MV-4-11 (cell line): Measurements from ENCODE around the gene PUSL1.
A peak's percentile ranks its signal among the peaks of the same experiment; 100 is the strongest.

ENCODE experiments used
- DNase-seq: peaks from one replicate; lab custom pipeline; 2025; lab: John Stamatoyannopoulos, UW

The PUSL1 gene

DNA sequence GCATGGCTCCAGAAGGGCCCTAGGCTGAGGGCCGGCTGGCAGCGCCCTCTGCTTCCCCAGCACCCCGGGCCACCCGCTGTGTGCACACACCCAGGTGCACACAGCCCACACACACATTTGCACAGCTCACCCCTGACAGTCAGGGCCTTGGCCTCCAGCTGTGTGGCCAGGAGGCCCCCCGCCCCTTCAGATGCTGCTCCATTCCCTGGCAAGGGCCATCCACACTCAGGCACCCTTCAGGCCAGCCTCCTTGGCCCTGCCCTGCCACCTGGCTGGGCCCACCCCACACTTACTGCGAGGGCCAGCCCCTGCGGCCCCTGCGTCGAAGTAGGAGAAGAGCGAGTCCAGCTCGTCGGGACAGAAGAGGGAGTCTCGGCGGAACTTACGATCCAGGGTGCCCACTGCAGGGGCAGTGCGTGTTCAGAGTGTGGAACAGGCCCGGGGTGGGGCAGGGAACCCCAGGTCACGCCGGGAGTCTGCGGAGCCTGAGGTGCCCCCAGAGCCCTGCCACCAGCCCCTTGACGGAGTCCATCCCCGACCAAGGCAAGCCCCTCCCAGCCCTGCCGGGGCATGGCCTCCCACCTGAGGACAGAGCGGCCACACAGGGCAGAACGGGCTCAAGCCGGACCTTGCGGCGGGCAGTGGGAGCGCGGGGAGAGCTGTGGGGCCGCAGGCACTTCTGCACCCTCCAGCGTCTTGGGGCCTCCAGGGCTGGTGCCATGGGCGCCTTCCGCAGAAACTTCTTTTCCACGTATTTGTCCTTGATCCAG lies 13.1 kb upstream of the PUSL1 start:
- DNase-seq: no peak

DNA sequence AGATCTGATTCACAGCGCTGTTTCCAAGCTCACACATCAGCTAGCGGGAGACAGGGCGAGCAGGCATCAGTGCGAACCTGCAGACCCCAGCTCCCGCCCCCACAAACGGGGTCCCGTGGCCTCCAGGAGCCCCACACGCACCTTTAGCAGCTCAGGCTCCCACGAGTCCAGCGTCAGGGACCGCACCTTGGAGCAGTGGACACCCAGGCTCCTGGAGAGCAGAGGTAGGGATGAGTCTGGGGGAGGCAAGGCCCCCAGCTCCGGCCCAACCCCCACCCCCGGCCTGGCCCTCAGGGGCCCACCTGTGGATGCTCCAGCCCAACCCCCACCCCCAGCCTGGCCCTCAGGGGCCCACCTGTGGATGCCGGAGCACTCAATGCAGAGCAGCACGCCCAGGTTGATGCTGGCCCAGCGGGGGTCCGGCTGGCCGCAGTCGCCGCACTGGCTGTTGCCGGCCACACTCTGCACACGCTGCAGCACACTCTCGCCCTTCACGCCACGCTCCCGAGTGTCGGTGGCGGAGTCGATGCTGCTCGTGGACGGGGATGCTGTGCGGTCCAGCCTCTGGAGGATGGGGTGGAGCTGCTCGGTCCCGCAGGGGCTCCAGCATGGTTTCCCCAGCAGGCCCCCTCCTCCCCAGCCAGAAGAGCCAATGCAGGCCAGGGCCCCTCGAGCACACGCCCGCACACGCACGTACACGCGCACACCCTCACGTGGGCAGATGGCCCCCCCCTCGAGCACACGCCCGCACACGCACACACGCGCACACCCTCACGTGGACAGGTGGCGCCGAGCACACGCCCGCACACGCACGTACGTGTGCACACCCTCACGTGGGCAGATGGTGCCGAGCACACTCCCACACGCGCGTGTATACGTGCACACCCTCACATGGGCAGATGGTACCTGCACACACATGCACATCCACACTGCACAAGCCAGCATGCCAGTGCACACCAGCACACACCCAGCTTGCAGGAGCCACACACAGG lies 12.0 kb upstream of the PUSL1 start:
- no peak for DNase-seq

DNA sequence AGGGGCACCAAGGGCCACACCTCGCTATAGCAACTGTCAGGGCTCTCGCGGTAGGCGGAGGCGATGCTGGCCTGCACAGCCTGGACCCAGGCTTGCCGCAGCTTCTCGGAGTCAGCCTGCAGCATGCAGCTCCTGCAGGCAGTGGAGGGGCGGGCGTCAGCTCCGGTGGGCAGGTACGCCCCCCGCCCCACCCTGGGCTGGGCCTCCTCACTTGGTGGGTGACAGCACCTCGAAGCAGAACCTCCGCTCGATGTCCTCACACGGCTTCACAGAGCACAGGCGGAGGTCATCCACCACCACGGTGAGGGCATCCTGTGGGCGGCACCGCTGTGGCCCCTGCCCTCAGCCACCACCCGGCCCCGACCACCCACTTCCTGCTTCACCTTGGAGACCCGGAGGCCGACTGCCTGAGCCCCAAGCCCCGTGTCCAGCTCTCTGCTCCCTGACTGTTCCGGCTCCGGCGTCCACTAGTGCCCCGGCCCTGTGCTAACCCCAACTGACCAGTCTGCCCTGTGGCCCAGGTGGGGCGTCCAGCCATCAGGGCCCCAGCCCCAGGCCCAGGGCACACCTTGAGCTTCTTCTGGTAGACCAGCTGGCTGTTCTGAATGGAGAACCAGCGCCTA lies 10.5 kb upstream of the PUSL1 start:
- DNase-seq: no peak

DNA sequence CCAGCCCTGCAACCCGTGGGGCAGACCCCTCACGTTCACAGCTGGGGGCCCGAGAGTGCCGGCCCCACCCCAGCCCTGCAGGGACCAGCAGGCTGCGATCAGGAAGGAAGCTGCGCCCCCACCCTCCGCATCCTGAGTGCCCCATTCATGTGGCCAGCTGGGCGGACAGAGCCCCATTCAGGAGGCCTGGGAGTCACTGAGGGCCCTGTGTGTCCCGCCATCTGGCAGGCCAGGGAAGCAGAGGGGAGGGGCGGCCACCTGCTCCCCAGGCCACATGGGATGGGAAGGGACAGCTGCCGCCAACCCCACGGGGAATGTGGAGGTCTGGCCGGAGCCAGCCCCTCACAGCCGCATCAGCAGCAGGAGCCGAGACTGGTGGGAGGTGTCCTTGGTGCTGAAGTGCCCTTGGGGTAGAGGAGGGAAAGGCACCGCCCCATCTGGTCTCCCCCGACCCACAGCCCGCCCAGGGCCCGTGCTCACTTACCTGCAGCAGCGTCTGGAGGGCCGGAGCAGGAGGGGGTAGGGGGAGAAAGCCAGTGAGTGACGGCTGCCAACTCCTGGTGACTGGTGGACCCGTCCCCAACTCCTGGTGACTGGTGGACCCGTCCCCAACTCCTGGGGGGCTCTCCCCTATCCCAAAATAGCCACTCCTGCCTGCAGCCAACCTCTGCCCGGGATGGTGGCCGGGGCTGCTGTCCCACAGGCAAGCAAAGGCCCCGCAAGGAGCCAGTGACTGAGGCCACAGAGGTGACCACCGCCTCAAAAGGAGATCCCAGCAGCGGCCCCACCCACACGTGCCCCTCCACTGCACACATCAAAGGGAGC lies 9.3 kb upstream of the PUSL1 start:
- DNase-seq: no peak

DNA sequence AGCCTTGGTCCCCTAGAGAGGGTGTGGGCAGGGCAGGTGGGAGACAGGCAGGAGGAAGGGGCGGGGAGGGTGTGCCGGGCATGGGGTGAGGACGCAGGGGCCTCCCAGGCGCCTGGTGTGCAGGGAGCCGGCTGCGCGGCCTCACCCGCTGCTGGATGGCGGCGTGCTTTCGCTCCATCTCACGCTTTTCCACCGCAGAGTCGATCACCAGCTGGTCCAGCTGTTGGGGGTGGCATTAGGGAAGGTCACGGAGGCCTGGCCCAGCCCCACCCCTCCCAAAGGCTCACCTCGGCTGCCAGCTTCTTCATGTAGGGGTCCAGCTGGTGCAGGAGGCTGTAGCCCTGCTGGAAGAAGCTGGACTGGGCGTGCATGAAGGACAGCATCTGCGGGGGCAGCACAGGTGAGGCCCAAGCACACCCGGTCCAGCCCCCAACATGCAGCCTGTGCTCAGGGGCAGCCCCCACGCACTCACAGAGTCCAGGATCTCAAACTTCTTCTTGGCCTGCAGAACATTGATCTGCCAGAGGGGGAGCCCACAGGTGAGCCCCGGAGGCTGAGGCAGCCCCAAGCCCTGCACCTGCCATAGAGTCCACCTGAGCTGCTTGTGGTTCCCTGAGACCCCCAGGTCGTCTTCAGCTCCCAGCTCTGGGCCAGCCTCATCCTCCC lies 8.6 kb upstream of the PUSL1 start:
- DNase-seq: no peak

DNA sequence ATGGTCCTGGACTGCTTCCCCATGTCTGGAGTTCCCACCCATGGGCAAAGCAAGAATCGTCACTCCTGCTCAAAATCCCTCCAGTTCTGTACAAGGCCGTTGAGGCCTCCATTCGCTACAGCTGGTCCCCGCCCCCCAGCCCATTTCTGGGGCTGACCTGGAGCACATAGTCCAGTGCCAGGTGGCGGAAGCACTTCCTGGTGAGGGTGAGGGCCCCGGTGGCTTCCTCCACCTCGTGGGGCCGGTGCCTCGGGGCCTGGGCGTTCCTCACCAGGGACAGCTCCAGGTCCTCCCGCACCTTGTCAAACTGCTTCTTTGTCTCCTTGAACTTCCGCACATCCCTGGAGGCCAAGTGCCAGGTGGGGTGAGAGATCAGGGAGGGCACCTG lies 8.1 kb upstream of the PUSL1 start:
- DNase-seq: no peak

DNA sequence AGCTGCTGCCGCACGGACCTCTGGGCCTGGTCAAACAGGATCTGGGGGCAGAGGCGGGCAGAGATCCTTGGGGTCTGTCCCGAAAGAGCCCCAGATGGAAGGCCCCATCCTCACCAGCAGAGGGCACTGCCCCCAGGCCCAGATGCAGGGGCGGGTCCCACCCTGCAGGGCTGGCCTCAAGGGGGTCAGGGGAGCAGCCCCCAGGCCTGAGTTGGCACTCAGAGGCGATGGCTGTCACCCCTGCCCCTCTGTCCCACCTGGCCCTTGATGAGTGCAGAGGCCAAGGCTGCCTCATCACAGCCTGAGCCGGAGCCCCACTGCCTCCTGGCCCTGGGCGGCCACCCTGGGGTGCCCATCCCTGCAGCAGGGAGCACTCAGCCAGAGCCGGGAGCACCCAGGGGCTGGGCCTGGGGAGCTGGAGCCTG lies 6.4 kb upstream of the PUSL1 start:
- no peak for DNase-seq

DNA sequence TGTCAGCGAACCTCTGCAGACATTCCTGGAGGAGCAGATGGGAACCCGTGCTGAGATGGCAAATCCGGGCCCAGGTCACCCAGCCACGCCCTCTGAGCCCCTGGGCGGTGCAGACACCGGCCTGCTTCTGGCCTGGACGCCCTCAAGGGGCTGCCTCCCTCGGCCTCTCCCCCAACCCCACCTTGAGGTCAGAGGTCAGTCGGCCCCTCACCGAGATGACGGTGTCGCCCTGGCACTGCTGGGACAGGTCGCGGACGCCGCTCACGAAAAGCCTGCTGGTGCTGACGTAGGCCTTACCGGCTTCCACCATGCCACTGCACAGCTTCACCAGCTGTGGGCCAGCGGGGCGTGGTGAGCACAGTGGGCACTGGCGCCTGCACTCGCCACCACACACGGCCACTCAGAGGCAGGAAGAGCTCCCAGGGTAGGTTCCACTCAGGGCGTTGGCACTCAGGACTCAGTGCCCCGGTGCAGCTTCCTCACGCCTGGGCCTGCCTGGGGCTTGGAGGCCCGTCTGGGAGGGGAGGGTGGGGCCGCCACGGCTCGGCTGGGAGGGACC lies 5.4 kb upstream of the PUSL1 start:
- DNase-seq: no peak

DNA sequence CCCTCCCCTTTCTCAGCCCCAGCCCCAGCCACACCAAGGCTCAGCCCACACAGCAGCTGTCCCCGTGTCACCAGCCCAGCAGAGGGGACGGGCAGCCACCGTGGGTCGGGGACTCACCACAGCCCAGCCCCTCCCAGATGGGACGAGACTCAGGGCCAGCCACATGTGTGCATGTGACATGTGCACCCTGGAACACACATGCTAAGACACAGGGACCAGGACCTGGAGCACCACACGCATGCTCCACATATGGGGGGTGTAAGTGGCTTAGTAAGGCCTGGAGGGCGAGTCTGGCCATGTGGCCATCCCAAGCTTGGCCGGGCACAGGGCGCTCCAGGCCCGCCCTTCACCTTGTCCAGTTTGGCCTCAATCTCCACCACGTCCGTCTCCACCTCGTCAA lies 4.7 kb upstream of the PUSL1 start:
- no peak for DNase-seq

DNA sequence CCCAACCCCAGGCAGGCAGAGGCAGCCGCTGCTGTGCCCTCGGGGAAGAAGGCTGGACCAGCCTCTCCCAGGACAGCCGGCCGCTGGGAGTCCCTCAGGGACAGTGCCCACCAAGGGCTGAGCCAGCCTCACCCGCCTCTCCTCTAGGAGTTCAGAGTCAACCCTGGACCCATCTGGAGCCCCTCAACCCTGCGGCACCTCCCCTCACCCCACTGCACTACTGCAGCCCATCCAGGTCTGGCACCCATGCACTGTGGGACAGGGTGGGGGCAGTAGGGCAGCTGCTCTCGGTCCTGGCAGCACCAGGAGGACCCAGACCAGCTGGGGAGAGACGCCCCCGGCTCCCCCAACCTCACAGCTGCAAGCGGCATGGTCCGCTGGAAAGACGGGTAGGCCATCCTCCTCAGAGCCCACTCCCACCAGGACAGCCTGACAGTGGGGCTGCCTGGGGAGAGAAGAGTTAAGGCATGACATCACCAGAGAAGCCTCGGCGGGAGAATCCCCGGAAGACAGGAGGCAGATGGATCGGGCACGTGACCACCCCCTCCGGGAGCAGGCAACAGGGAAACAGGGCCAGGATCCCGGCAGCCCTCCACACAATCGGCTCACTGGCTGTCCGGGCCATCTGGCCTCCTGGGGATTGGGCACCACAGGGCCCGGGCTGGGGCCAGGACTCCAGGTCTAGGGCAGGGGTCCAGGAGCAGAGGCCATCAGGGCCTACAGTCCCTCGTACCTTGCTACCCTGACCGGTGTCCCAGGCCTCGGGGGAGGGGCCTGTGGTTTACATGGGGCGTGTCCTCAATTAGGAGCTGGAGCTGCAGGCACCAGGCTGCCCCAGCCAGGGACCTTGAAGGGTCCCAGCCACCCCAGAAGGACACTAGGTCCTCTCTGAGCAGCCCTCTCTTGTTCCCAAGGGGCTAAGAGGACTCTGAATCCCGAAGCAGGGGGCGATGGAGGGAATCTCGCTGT lies 3.8 kb upstream of the PUSL1 start:
- DNase-seq: no peak

DNA sequence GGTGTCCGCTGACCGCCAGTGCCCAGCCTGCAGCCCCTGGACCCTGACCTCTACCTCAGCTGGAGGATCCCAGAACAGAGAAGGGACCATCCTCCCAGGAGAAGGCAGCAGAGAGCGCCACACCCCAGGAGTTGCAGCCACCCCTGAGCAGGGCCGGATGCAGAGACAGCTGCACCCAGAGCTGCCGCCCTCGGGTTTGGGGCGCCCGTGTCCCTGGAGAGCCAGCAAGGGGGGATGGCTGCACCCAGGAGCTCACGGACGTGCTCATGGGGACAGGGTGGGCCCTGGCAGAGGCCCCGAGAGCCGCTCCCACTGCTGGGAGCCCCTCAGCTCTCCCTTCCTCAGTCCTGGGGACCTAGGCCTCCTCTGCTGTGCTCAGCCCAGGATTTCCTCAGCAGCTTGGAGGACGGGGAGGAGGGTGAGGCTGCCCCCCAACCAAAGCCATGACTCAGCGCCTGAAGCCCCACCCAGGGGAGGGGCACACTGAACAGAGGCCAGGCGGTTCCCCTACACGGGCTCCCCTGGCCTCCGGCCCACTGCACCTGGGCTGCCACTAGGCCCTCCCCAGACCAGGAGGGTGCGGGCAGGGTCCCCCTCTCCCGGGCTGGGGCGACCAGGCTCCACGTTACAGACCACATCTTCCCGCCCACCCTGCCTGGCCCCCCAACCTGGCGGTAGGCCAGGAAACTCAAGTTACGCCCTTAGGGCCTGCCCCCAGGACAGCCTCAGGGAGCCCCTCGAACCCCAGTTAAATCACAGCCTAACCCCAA lies 2.9 kb upstream of the PUSL1 start:
- DNase-seq: peak; percentile 60

DNA sequence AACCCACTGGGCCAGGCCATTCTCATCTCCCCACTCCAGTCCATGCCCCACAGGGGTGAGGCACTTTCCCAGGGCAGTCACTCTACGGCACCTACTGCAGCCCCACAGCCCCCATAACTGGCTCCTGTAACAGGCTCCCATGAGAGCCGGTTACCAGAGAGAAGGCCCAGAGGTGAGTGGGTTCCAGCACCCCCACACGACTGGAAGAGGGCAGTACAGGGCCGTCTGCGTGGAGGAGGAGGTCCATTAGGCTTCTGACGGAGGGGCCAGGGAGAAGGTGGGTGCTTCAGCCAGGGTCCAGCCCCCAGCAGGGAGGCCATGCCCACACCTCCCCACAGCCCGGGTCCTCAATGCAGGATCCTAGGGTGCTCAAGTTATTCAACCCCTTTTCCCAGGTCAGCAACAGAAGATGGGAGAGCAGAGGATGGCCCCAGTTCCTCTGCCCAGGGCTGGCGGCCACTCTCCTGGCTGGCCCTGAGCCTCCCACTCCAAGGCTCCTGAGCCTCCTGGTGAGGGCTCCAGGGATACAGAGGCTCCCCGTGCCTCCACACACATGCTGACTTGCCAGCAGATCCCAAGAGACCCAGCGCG lies 2.2 kb upstream of the PUSL1 start:
- no peak for DNase-seq

DNA sequence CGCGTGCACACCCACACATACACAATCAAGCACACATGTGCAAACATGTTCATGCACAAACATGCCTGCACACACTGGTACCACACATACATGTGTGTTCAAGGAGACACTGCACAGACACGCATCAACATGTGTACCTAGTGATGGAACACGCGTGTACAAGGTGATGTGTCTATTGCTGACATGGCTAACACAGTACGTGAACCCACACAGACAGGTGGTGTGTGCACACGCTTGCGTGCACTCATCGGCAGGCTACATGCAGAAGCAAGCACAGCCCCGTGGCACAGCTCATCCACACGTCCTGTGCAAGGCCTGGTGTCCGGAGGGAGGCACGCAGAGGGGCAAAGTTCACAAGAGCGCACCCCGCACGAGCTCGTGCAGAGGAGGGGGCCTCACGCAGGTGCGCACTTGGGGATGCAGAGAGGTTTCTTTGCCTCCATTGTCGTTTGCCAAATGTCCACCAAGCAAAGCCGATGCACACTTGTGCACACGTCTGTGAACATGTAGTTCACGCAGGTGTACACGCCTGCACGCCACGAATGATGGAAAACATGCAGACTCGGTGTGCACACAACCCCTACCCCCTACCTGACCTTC lies 1.6 kb upstream of the PUSL1 start:
- DNase-seq: no peak

DNA sequence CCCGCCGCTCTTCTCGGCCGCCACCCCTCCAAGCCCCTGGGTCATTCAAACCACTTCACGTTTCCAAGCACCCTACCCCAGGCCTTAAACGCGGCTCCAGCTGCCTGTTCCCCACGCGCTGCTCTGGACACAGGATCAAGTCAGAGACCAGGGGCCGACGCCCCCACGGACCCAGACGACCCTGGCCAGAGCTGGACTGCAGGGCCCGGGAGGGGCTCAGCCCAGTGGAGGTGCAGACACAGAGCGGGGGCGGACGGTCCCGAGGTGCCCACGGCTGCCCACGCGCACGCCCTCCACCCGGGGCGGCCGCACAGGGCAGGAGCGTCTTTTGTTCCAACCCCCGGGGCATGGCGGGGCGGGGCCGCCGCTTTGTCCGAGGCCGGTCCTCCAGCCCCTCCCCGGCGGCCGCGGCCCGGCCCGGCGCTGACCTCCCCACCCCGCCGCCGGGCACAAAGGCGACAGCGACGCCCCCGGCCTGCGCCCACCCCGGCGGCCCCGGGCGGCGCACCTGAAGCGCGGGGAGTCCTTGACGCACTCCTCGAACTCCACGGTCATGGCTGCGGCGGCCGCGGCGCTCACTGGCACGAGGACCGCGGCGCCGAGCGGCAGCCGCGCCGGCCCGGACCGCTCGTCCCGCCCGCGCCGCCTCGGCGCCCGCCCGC lies 1.0 kb upstream of the PUSL1 start:
- no peak for DNase-seq

DNA sequence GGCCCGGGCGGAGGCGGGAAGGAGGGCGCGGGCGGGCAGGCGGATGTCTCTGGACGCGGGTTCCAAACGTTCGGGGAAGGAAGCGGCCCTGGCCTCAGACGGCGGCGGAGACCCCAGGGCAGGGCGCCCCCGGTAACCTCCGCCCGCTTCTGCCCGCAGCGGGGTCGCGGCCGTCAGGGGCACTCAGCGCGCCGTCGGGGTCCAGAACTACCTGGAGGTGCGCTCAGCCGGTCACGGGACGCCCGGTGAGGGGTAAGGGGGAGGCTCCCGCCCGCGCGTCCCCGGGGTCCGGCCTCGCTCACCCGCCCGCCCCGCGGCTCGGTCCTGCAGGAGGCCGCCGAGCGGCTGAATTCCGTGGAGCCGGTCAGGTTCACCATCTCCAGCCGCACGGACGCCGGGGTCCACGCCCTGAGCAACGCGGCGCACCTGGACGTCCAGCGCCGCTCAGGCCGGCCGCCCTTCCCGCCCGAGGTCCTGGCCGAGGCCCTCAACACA lies 406 bp downstream of the PUSL1 start:
- no peak for DNase-seq

DNA sequence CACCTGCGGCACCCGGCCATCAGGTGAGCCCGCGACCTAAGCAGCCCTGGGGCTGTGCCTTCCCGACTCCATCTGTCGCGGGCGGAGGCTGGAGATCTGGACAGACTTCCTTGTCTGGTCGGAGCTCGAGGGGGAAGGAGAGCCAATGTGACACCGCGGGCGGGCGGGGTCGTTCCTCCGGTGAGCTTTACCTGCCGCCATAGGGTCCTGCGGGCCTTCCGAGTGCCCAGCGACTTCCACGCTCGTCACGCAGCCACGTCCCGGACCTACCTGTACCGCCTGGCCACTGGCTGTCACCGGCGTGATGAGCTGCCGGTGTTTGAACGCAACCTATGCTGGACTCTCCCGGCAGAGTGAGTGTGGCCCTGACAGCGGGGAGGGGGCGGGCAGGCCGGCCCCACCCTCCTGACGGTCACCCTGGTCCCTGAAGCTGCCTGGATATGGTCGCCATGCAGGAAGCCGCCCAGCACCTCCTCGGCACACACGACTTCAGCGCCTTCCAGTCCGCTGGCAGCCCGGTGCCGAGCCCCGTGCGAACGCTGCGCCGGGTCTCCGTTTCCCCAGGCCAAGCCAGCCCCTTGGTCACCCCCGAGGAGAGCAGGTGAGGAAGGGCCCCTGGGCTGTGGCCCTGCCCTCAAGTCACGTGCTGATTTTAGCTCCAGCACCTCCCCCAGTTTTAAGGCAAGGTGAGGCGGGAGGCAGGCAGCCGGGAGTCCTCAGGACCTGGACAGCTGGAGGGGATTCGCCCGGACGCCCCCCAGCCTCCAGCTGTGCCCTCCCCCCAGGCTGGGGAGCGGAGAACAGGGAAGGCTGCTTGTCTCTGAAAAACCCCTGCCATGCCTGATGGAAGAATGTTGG lies 1.1 kb downstream of the PUSL1 start:
- no peak for DNase-seq

DNA sequence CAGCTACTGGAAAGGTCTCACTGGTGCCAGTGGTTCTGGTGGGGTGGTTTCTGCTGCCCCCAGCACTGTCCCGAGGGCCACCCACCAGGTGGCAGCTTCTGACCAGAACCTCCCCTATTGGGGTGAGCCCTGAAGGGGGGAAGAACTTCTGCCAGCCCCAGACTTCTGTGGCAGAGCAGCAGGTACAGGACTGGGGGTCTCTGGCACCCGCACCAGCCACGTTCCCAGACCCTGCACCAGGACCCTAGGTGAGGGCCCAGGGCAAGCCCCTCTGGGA lies 1.6 kb downstream of the PUSL1 start:
- no peak for DNase-seq
